Heart right ventricle (tissue), 16 donors: ENCODE measurements around the gene IGF2BP1. TPM values are rescaled to one million over a fixed set of nuclear protein-coding genes. Genes with fewer than 3 reads are reported as not detected.

ENCODE experiments used
- ATAC-seq, 8 donors: fragments of 200-7000 bp; cut with Tn5 transposase; one replicate each; pipeline ENCODE4 v1.9.1; 2020; ENCODE audit warnings: mild to moderate bottlenecking in 8 of 8, moderate library complexity in 8 of 8, moderate number of reproducible peaks in 1 of 8
- DNase-seq, 2 donors: peaks; one replicate each; pipeline ENCODE4 v3.0.0-alpha.2; 2020
- H3K27ac ChIP-seq, 10 donors: fragments of 200-600 bp; sonication (generic) in 2 of 10; one replicate each; pipeline versions ENCODE4 v1.5.0 to v1.8.0; 2020 to 2022; ENCODE audit warnings: mild to moderate bottlenecking in 3 of 10
- H3K27me3 ChIP-seq, 7 donors: fragments of 200-600 bp; one replicate each; pipeline ENCODE4 v1.8.0; 2021 to 2022; ENCODE audit warnings: mild to moderate bottlenecking in 2 of 7
- H3K36me3 ChIP-seq, 9 donors: fragments of 200-600 bp; sonication (generic) in 1 of 9; one replicate each; pipeline versions ENCODE4 v1.5.0 to v1.8.0; 2020 to 2022; ENCODE audit warnings: mild to moderate bottlenecking in 2 of 9
- H3K4me1 ChIP-seq, 9 donors: fragments of 200-600 bp; sonication (generic) in 1 of 9; one replicate each; pipeline versions ENCODE4 v1.5.0 to v1.8.0; 2020 to 2022; ENCODE audit warnings: mild to moderate bottlenecking in 4 of 9
- H3K4me3 ChIP-seq, 10 donors: fragments of 200-600 bp; sonication (generic) in 2 of 10; one replicate each; pipeline versions ENCODE4 v1.5.0 to v1.8.0; 2020 to 2022; ENCODE audit warnings: mild to moderate bottlenecking in 7 of 10, moderate library complexity in 2 of 10
- H3K9me3 ChIP-seq, 11 donors: fragments of 200-600 bp in 10 of 11; sonication (generic) in 2 of 11; one replicate each; pipeline versions ENCODE4 v1.5.0 to v1.8.0; 2013 to 2022; ENCODE audit warnings: mild to moderate bottlenecking in 2 of 11, control low read depth in 1 of 11, moderate library complexity in 1 of 11
- CTCF ChIP-seq, 9 donors: fragments of 200-600 bp; sonication (generic) in 2 of 9; IDR thresholded peaks; one replicate each; pipeline versions ENCODE4 v1.5.0 to v1.8.0; 2021 to 2022; ENCODE audit warnings: antibody characterized with exemption in 9 of 9, mild to moderate bottlenecking in 5 of 9, moderate library complexity in 1 of 9
- WGBS, 2 donors: extraction: QIAGEN DNeasy Blood & Tissue Kit; methylation state at CpG; one replicate each; pipeline ENCODE4 v1.1.7; 2013; ENCODE audit warnings: inconsistent platforms in 1 of 2; 5-methylcytosine and 5-hydroxymethylcytosine counted together
- intact Hi-C, 10 donors: fragments of 100-400 bp; cut with DNase I; formaldehyde crosslinking; loops; one replicate each; pipeline versions ENCODE4 v1.11.1 to v1.14.2; 2022
- polyA plus RNA-seq, 2 donors: library from polyadenylated mRNA; stranded (reverse); fragments of 200-250 nt; gene quantifications; one replicate each; pipeline ENCODE4 v1.2.3, GENCODE V29; 2013
- total RNA-seq, 10 donors: library from RNA; stranded (reverse); fragmentation: NEBNext Ultra II Directional in 3 of 10; extraction: Animal tissue kit (Norgen Biotek cat#: 25700) in 3 of 10; gene quantifications; one replicate each; pipeline versions ENCODE4 v1.2.1 to v1.2.4, GENCODE V29; 2021 to 2023
- donor health status: Arrhythmogenic right ventricular cardiomyopathy.
- donor health status: ischemic (EF 13 %, LVEDD 7.1; RV severe dilation, severe dysfunction).
- donor health status: healthy with polysubstance abuse.
- donor health status: DM: no; HTN: yes; CAD: no.
- donor health status: DM: no; HTN: no; CAD: no.
- donor health status: ischemic (EF 25% LVEDD 6.9; RV normal size, moderate dysfunction).
- donor health status: ischemic (EF 25% LVEDD 5.7; RV mildly dilated, moderate dysfunction).
- donor health status: healthy.
- donor health status: DM: yes; HTN: yes; CAD: no.
- donor health status: Ischemic cardiomyopathy.
- donor health status: ischemic (EF 35%, LVEDD 5.7; RV mildly dilated, moderate dysfunction).
- donor health status: nonischemic (EF 11% LVEDD 7.7; RV severe dilation, severe dysfunction).
- donor health status: DM: yes; HTN: yes; CAD: no.
- donor health status: PGD.
- donor health status: ischemic (EF 29% LVEDD 5.4; RV normal size, mild dysfunction).
- donor health status: nonischemic (EF 23%, LVEDD 6.1; RV moderate dilation, normal function).

IGF2BP1 gene
- total and polyA plus RNA-seq, 12 donors: 0.01 TPM; not detected in 11

DNA sequence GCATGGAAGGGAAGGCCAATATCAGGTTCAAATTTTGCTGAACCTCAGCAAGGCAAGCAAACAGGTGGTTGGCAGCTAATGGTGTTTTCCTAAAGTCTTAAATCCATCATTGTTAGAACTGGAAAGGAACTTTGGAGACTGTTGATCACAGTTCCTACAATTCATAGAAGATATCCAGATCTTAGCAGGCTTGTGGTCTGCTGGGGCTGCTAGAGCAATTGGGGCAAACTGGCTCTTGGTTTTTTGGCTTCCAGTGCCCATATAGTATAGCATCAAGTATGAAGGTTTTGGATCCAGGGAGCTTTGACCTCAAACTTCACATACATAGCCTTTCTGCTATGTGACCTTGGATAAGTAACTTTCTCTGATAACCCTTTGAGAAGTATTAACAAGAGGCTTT, 49.7 kb downstream of the IGF2BP1 start:
- Histone ChIP-seq H3K4me3 (no peak overlapping the region), H3K36me3 (no peaks in the 10 kb centered on the region), H3K27ac (no peak overlapping the region), H3K27me3 (peaks cover 0 to 40% (median 15%) of the 10 kb centered on the region in 7 donors), H3K9me3 (no peaks in the 10 kb centered on the region), H3K4me1 (no peaks in the 10 kb centered on the region)
- DNase-seq (no peak), ATAC-seq (no peak)
- TF ChIP-seq CTCF (IDR thresholded peaks at IDR 0.05): no peak
- intact Hi-C loops: loop anchor here in 1 of 10 donors (10.0 kb wide), 1 partner anchor 372 kb away; no protein-coding TSS in a partner anchor

GRCh38 chr17:49049265-49049664, 52.1 kb downstream of the IGF2BP1 start:
- Histone ChIP-seq H3K9me3 (no peaks in the 10 kb centered on the region), H3K27ac (no peak overlapping the region), H3K36me3 (no peaks in the 10 kb centered on the region), H3K27me3 (peaks cover 0 to 38% (median 19%) of the 10 kb centered on the region in 7 donors), H3K4me3 (no peak overlapping the region), H3K4me1 (no peaks in the 10 kb centered on the region)
- intact Hi-C loops: loop anchor here in 1 of 10 donors (10.0 kb wide), 1 partner anchor 374 kb away; no protein-coding TSS in a partner anchor
- ATAC-seq (no peak), DNase-seq (no peak)
- WGBS, 2 donors: 86 to 90% methylated on average over 11 of the region's 11 CpGs
- no peak for TF ChIP-seq CTCF (IDR thresholded peaks at IDR 0.05)

- 90 to 93% methylated on average over 2 of the region's 2 CpGs for WGBS, 2 donors
- no peak for TF ChIP-seq CTCF (IDR thresholded peaks at IDR 0.05)
- Histone ChIP-seq H3K4me1 (no peaks in the 10 kb centered on the region), H3K4me3 (no peak overlapping the region), H3K36me3 (no peaks in the 10 kb centered on the region), H3K9me3 (no peaks in the 10 kb centered on the region), H3K27me3 (peaks cover 0 to 38% (median 17%) of the 10 kb centered on the region in 7 donors), H3K27ac (no peak overlapping the region)
- intact Hi-C loops: no loop called here
- no peak for DNase-seq
- no peak for ATAC-seq
Measured at GRCh38 chr17:49050611-49051010, 53.4 kb downstream of the IGF2BP1 start.

- DNase-seq: no peak
- Histone ChIP-seq H3K36me3 (no peaks in the 10 kb centered on the region), H3K27me3 (peaks cover 0 to 38% (median 18%) of the 10 kb centered on the region in 7 donors), H3K9me3 (no peaks in the 10 kb centered on the region), H3K4me1 (no peaks in the 10 kb centered on the region), H3K4me3 (no peak overlapping the region), H3K27ac (no peak overlapping the region)
- intact Hi-C loops: no loop called here
- no peak for TF ChIP-seq CTCF (IDR thresholded peaks at IDR 0.05)
- WGBS, 2 donors: 90 to 94% methylated on average over 1 of the region's 1 CpG
- no peak for ATAC-seq
Measured at GRCh38 chr17:49051269-49051668, 54.1 kb downstream of the IGF2BP1 start.
